IMR-90 (cell line): ENCODE results near the gene SNRNP35. TPM values are rescaled to one million over a fixed set of nuclear protein-coding genes. Genes with fewer than 3 reads are reported as not detected.

Source experiments
- ATAC-seq: fragments of 200-7000 bp; cut with Tn5 transposase; 2 replicates; pipeline ENCODE4 v1.9.1; 2020; ENCODE audit warnings: low read depth, mild to moderate bottlenecking, moderate library complexity
- BruUV-seq: library from RNA; stranded (reverse); fragments of 400-500 nt; replicated peaks from 2 replicates; lab custom pipeline; 2021; lab: Mats Ljungman, UMichigan
- CTCF ChIA-PET: fragments of 300-600 bp; formaldehyde crosslinking; extraction: SDS; loops from one replicate; lab custom pipeline; 2021; ENCODE audit warnings: antibody characterized with exemption; lab: Yijun Ruan, JAX
- POLR2A ChIA-PET: fragments of 300-600 bp; sonication (Branson Sonifier 250); formaldehyde crosslinking; loops from one replicate; lab custom pipeline; 2022; ENCODE audit warnings: antibody characterized with exemption; ENCODE audit not compliant: unreplicated experiment; lab: Charles Lee
- DNase-seq: peaks from one replicate; pipeline ENCODE4 v3.0.0; 2013
- H2AFZ ChIP-seq: replicated peaks from 2 replicates; pipeline ENCODE3; 2013; ENCODE audit warnings: low read length, mild to moderate bottlenecking; ENCODE audit not compliant: poor library complexity
- H2AK5ac ChIP-seq: 2 replicates; pipeline ENCODE4 v1.6.1; 2013; ENCODE audit warnings: low read depth, low read length, inconsistent platforms
- H2AK9ac ChIP-seq: replicated peaks from 2 replicates; pipeline ENCODE3; 2013; ENCODE audit warnings: mild to moderate bottlenecking, low read depth, low read length, moderate library complexity; ENCODE audit not compliant: poor library complexity
- H2BK120ac ChIP-seq: 2 replicates; pipeline ENCODE4 v1.6.1; 2013; ENCODE audit warnings: low read depth, low read length, inconsistent platforms
- H2BK15ac ChIP-seq: 3 replicates; pipeline ENCODE4 v1.6.1; 2013; ENCODE audit warnings: low read depth, low read length, inconsistent platforms
- H2BK20ac ChIP-seq: 2 replicates; pipeline ENCODE4 v1.6.1; 2013; ENCODE audit warnings: low read depth, mild to moderate bottlenecking, inconsistent platforms, low read length, moderate library complexity
- H2BK5ac ChIP-seq: 2 replicates; pipeline ENCODE4 v1.6.1; 2013; ENCODE audit warnings: mild to moderate bottlenecking, low read depth, low read length, inconsistent platforms; ENCODE audit not compliant: poor library complexity, severe bottlenecking
- H3K14ac ChIP-seq: replicated peaks from 2 replicates; pipeline ENCODE4 v1.6.1; 2013; ENCODE audit warnings: low read depth, low read length, inconsistent platforms
- H3K18ac ChIP-seq: 2 replicates; pipeline ENCODE4 v1.6.1; 2013; ENCODE audit warnings: low read depth, low read length, control low read depth
- H3K23ac ChIP-seq: 2 replicates; pipeline ENCODE4 v1.6.1; 2013; ENCODE audit warnings: low read depth, low read length, inconsistent platforms
- H3K27ac ChIP-seq: 2 replicates; pipeline ENCODE4 v1.5.1; 2013; ENCODE audit warnings: mild to moderate bottlenecking, control low read depth, low read length; ENCODE audit not compliant: insufficient read depth
- H3K27me3 ChIP-seq: 2 replicates; pipeline ENCODE4 v1.6.1; 2013; ENCODE audit warnings: low read length; ENCODE audit not compliant: control insufficient read depth, insufficient read depth
- H3K36me3 ChIP-seq: 2 replicates; pipeline ENCODE4 v1.6.1; 2013; ENCODE audit warnings: low read length, mixed read lengths; ENCODE audit not compliant: control insufficient read depth, insufficient read depth
- H3K4ac ChIP-seq: 2 replicates; pipeline ENCODE4 v1.6.1; 2013; ENCODE audit warnings: low read depth, low read length, inconsistent platforms
- H3K4me1 ChIP-seq: 2 replicates; pipeline ENCODE4 v1.6.1; 2013; ENCODE audit warnings: low read length, mixed read lengths; ENCODE audit not compliant: control insufficient read depth, insufficient read depth
- H3K4me2 ChIP-seq: 2 replicates; pipeline ENCODE4 v1.6.1; 2013; ENCODE audit warnings: low read depth, mild to moderate bottlenecking, control low read depth, low read length, moderate library complexity
- H3K4me3 ChIP-seq: 2 replicates; pipeline ENCODE4 v1.5.1; 2013; ENCODE audit warnings: low read depth, mild to moderate bottlenecking, control low read depth, low read length, moderate library complexity; ENCODE audit not compliant: insufficient read depth
- H3K56ac ChIP-seq: 2 replicates; pipeline ENCODE4 v1.6.1; 2013; ENCODE audit warnings: low read length, inconsistent platforms; ENCODE audit not compliant: insufficient read depth; ENCODE audit errors: extremely low read depth
- H3K79me1 ChIP-seq, 2 experiments: 2 replicates each; pipeline ENCODE4 v1.6.1; 2013; ENCODE audit warnings: low read length in 2 of 2, inconsistent platforms in 1 of 2, low read depth in 1 of 2
- H3K9ac ChIP-seq: 2 replicates; pipeline ENCODE4 v1.6.1; 2013; ENCODE audit warnings: low read depth, low read length, control low read depth
- H3K9me1 ChIP-seq: 2 replicates; pipeline ENCODE4 v1.6.1; 2013; ENCODE audit warnings: low read length, inconsistent platforms; ENCODE audit not compliant: insufficient read depth
- H3K9me3 ChIP-seq: 2 replicates; pipeline ENCODE4 v1.6.1; 2013; ENCODE audit warnings: low read length; ENCODE audit not compliant: control insufficient read depth, insufficient read depth
- H4K20me1 ChIP-seq: 2 replicates; pipeline ENCODE4 v1.6.1; 2013; ENCODE audit warnings: low read length, inconsistent platforms; ENCODE audit not compliant: insufficient read depth
- H4K5ac ChIP-seq: 2 replicates; pipeline ENCODE4 v1.6.1; 2013; ENCODE audit warnings: mild to moderate bottlenecking, low read depth, low read length, control low read depth
- H4K8ac ChIP-seq, 2 experiments: 2 replicates each; pipeline ENCODE4 v1.6.1; 2013; ENCODE audit warnings: low read depth in 2 of 2, low read length in 2 of 2, control low read depth in 1 of 2, inconsistent platforms in 1 of 2
- H4K91ac ChIP-seq: 2 replicates; pipeline ENCODE4 v1.6.1; 2013; ENCODE audit warnings: low read depth, low read length, inconsistent platforms; ENCODE audit not compliant: insufficient read depth
- BHLHE40 ChIP-seq: fragments of 150-350 bp; IDR thresholded peaks from 2 replicates; pipeline ENCODE4 v1.6.1; 2016; ENCODE audit warnings: mild to moderate bottlenecking, low read depth, low read length
- CEBPB ChIP-seq: IDR thresholded peaks from 2 replicates; pipeline ENCODE4 v1.6.1; 2012; ENCODE audit warnings: low read depth, low read length, improper control_type of control experiment
- CHD1 ChIP-seq: IDR thresholded peaks from 2 replicates; pipeline ENCODE4 v1.6.1; 2012; ENCODE audit warnings: low read depth, low read length, improper control_type of control experiment
- CTCF ChIP-seq: conservative IDR thresholded peaks from 2 replicates; pipeline ENCODE4 v1.5.1; 2012; ENCODE audit warnings: mild to moderate bottlenecking, low read depth, low read length, improper control_type of control experiment
- ELK1 ChIP-seq: fragments of 150-350 bp; IDR thresholded peaks from 2 replicates; pipeline ENCODE4 v1.6.1; 2016; ENCODE audit warnings: low read depth, mild to moderate bottlenecking, low read length, moderate library complexity, borderline replicate concordance
- MAFK ChIP-seq: IDR thresholded peaks from 2 replicates; pipeline ENCODE4 v1.6.1; 2012; ENCODE audit warnings: low read depth, low read length, improper control_type of control experiment
- NFE2L2 ChIP-seq: fragments of 150-350 bp; IDR thresholded peaks from 2 replicates; pipeline ENCODE4 v1.6.1; 2016; ENCODE audit warnings: low read depth, mild to moderate bottlenecking, low read length
- POLR2A ChIP-seq: IDR thresholded peaks from 2 replicates; pipeline ENCODE4 v1.6.1; 2012; ENCODE audit warnings: mild to moderate bottlenecking, low read depth, low read length
- RAD21 ChIP-seq: IDR thresholded peaks from 2 replicates; pipeline ENCODE4 v1.6.1; 2012; ENCODE audit warnings: low read length, improper control_type of control experiment
- RCOR1 ChIP-seq: IDR thresholded peaks from 2 replicates; pipeline ENCODE4 v1.6.1; 2012; ENCODE audit warnings: mild to moderate bottlenecking, low read length, improper control_type of control experiment; ENCODE audit not compliant: insufficient replicate concordance
- RFX5 ChIP-seq: IDR thresholded peaks from 2 replicates; pipeline ENCODE4 v1.8.0; 2012; ENCODE audit warnings: low read depth, mild to moderate bottlenecking, low read length, moderate library complexity
- SMC3 ChIP-seq: fragments of 150-350 bp; IDR thresholded peaks from 2 replicates; pipeline ENCODE4 v1.6.1; 2016; ENCODE audit warnings: low read depth, mild to moderate bottlenecking, antibody characterized with exemption, low read length, moderate library complexity
- WGBS, 2 experiments: methylation state at CpG; one replicate each; pipeline versions ENCODE4 v1.1.5 to v1.1.7; 2013; ENCODE audit warnings: missing lambda C conversion rate in 2 of 2; ENCODE audit not compliant: insufficient read length in 1 of 2; ENCODE audit errors: extremely low coverage in 2 of 2; 5-methylcytosine and 5-hydroxymethylcytosine counted together
- dilution Hi-C: fragments of 300-500 bp; cut with HindIII; formaldehyde crosslinking; loops from one replicate; pipeline ENCODE4 v1.14.3; 2018; ENCODE audit warnings: low sequenced_read_pairs; ENCODE audit not compliant: unreplicated experiment
- in situ Hi-C: fragments of 300-500 bp; cut with MboI; formaldehyde crosslinking; loops from 3 replicates; pipeline ENCODE4 v1.14.3; 2019; ENCODE audit warnings: low sequenced_read_pairs, inconsistent platforms, mixed read lengths
- intact Hi-C: fragments of 100-400 bp; cut with micrococcal nuclease; formaldehyde crosslinking; loops from 2 replicates; pipeline ENCODE4 v1.10.0; 2022
- polyA plus RNA-seq, 3 experiments: library from polyadenylated mRNA; depleted of rRNA; stranded (reverse); fragments of >200 nt; gene quantifications; 2 replicates each; pipeline ENCODE4 v1.2.3, GENCODE V29; 2012; ENCODE audit warnings: low replicate concordance in 1 of 3
- total RNA-seq: library from RNA; depleted of rRNA; stranded (reverse); fragments of >200 nt; gene quantifications from 2 replicates; pipeline ENCODE4 v1.2.3, GENCODE V29; 2012

SNRNP35 gene
- total and polyA plus RNA-seq, 2 of the 4 experiments (the other 2 are of a cell fraction): 4.7 to 15.4 TPM

- ChIA-PET CTCF (interaction anchor here (0.6 to 1.1 kb wide), 2 partner anchors 16 to 160 kb away, joined by 3 read pairs; no protein-coding TSS in a partner anchor), POLR2A (no interaction called here)
- H3K4ac ChIP-seq: no peak overlapping the region
- H4K5ac ChIP-seq: no peak overlapping the region
- H3K56ac ChIP-seq: no peak overlapping the region
- no peak overlapping the region for H3K18ac ChIP-seq
- no peak overlapping the region for H3K23ac ChIP-seq
- in situ Hi-C loops (no loop called here), dilution Hi-C loops (no loop called here), intact Hi-C loops (no loop called here)
- TF ChIP-seq BHLHE40 (no peak), RFX5 (no peak), NFE2L2 (no peak), RCOR1 (no peak), RAD21 (no peak), CTCF (no peak), MAFK (no peak), CEBPB (no peak), ELK1 (no peak), POLR2A (no peak), SMC3 (no peak), CHD1 (no peak)
- ATAC-seq (no peak), DNase-seq (no peak)
- H3K9me1 ChIP-seq: no peaks in the 10 kb centered on the region
- no peaks in the 10 kb centered on the region for H3K27me3 ChIP-seq
- no peak overlapping the region for H3K4me2 ChIP-seq
- H3K36me3 ChIP-seq: peaks cover 14% of the 10 kb centered on the region
- BruUV-seq: no TSS peak
- H2BK5ac ChIP-seq: no peak overlapping the region
- no peak overlapping the region for H3K9ac ChIP-seq
- H3K9me3 ChIP-seq: no peaks in the 10 kb centered on the region
- no peak overlapping the region for H2AFZ ChIP-seq
- H3K27ac ChIP-seq: no peak overlapping the region
- no peak overlapping the region for H2BK120ac ChIP-seq
- H3K14ac ChIP-seq: no peak overlapping the region
- H2BK15ac ChIP-seq: no peak overlapping the region
- H2BK20ac ChIP-seq: no peak overlapping the region
- H4K91ac ChIP-seq: no peak overlapping the region
- H4K20me1 ChIP-seq: no peaks in the 10 kb centered on the region
- H2AK5ac ChIP-seq: no peak overlapping the region
- H3K4me1 ChIP-seq: no peaks in the 10 kb centered on the region
- H3K79me1 ChIP-seq: no peaks in the 10 kb centered on the region
- no peak overlapping the region for H3K4me3 ChIP-seq
- no peak overlapping the region for H4K8ac ChIP-seq
- WGBS, 2 experiments: no CpG with 5 or more reads among the region's 2 CpGs
- H2AK9ac ChIP-seq: no peak overlapping the region
Measured at GRCh38 chr12:123421314-123421713, 36.6 kb upstream of the SNRNP35 start.
